GM10248 (cell line): ENCODE results near the gene CTAGE1.

Experiments used
- CTCF ChIA-PET: fragments of 300-600 bp; sonication (Branson Sonifier 250); formaldehyde crosslinking; extraction: SDS; loops from one replicate; lab custom pipeline; 2021; ENCODE audit warnings: antibody characterized with exemption; lab: Yijun Ruan, JAX
- POLR2A ChIA-PET: fragments of 350-650 bp; sonication (Branson Sonifier 250); formaldehyde crosslinking; extraction: SDS; loops from one replicate; lab custom pipeline; 2020; ENCODE audit warnings: antibody characterized with exemption; lab: Yijun Ruan, JAX
- DNase-seq: peaks from one replicate; pipeline ENCODE4 v3.0.0; 2012; ENCODE audit errors: extremely low spot score
- CTCF ChIP-seq: IDR thresholded peaks from 2 replicates; pipeline ENCODE4 v1.5.1; 2012; ENCODE audit warnings: mild to moderate bottlenecking, low read depth; ENCODE audit errors: extremely low read depth, missing control alignments, control extremely low read depth

Gene CTAGE1

GRCh38 chr18:22448238-22448637 is 30.5 kb upstream of the CTAGE1 start:
- no peak for TF ChIP-seq CTCF
- DNase-seq: no peak
- ChIA-PET CTCF (interaction anchor here (1.2 to 1.3 kb wide), 2 partner anchors 9 to 13 kb away, joined by 3 to 4 read pairs; no protein-coding TSS in a partner anchor), POLR2A (no interaction called here)

GRCh38 chr18:22447792-22448191 is 30.1 kb upstream of the CTAGE1 start:
- CTCF ChIA-PET: interaction anchor here (1.2 to 1.3 kb wide), 2 partner anchors 8 to 13 kb away, joined by 3 to 4 read pairs; no protein-coding TSS in a partner anchor
- TF ChIP-seq CTCF: no peak
- DNase-seq: no peak
- POLR2A ChIA-PET: no interaction called here

GRCh38 chr18:22446911-22447310 is 29.2 kb upstream of the CTAGE1 start:
- TF ChIP-seq CTCF: no peak
- ChIA-PET CTCF (no interaction called here), POLR2A (no interaction called here)
- no peak for DNase-seq

GRCh38 chr18:22446325-22446724 is 28.6 kb upstream of the CTAGE1 start:
- DNase-seq: no peak
- TF ChIP-seq CTCF: no peak
- CTCF ChIA-PET: no interaction called here
- POLR2A ChIA-PET: no interaction called here

- CTCF ChIA-PET: interaction anchor here (1.1 kb wide), 1 partner anchor 212 kb away, joined by 3 read pairs; no protein-coding TSS in a partner anchor
These were observed 23.9 kb upstream of the CTAGE1 start for GRCh38 chr18:22441638-22442037.

GRCh38 chr18:22439447-22439846 is 21.7 kb upstream of the CTAGE1 start:
- no peak for TF ChIP-seq CTCF
- CTCF ChIA-PET: interaction anchor here (0.9 to 1.9 kb wide), 4 partner anchors 8 to 23 kb away, joined by 3 to 4 read pairs (median 4); no protein-coding TSS in a partner anchor
- DNase-seq: no peak
- POLR2A ChIA-PET: no interaction called here

More at GRCh38 chr18:22441638-22442037, 23.9 kb upstream of the CTAGE1 start:
- no peak for TF ChIP-seq CTCF
- no peak for DNase-seq
- POLR2A ChIA-PET: no interaction called here
